Measurements from ENCODE around the gene LMBRD2.

- TF ChIP-seq POLR2AphosphoS5 (IDR thresholded peaks at IDR 0.05) (no peak), POLR2A (IDR thresholded peaks at IDR 0.05) (no peak)
- TF ChIP-seq, protein P1, sequence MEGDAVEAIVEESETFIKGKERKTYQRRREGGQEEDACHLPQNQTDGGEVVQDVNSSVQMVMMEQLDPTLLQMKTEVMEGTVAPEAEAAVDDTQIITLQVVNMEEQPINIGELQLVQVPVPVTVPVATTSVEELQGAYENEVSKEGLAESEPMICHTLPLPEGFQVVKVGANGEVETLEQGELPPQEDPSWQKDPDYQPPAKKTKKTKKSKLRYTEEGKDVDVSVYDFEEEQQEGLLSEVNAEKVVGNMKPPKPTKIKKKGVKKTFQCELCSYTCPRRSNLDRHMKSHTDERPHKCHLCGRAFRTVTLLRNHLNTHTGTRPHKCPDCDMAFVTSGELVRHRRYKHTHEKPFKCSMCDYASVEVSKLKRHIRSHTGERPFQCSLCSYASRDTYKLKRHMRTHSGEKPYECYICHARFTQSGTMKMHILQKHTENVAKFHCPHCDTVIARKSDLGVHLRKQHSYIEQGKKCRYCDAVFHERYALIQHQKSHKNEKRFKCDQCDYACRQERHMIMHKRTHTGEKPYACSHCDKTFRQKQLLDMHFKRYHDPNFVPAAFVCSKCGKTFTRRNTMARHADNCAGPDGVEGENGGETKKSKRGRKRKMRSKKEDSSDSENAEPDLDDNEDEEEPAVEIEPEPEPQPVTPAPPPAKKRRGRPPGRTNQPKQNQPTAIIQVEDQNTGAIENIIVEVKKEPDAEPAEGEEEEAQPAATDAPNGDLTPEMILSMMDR (IDR thresholded peaks at IDR 0.05) = no peak
These were observed 19.2 kb upstream of the LMBRD2 start for GRCh38 chr5:36170832-36171424.
